Inferior parietal cortex (tissue), 1 donor: ENCODE results near the gene NDC1.
"Not testable (repeated sequence)": the region's sequence is repeated elsewhere in the genome, so short reads cannot be mapped to it uniquely, and the experiment has no call there.

ENCODE experiments used
- DNase-seq: peaks from one replicate; pipeline ENCODE4 v3.0.0-alpha.2; 2016; ENCODE audit errors: extremely low spot score

NDC1 gene

GRCh38 chr1:53763911-53764310 is 74.2 kb downstream of the NDC1 start:
- no peak for DNase-seq

GRCh38 chr1:53763461-53763860 is 74.6 kb downstream of the NDC1 start:
- no peak for DNase-seq

GRCh38 chr1:53760497-53760896 is 77.6 kb downstream of the NDC1 start:
- DNase-seq, result not testable (repeated sequence)

GRCh38 chr1:53755874-53756273 is 82.2 kb downstream of the NDC1 start:
- no peak for DNase-seq

- DNase-seq, result peak; percentile 71
Observed at GRCh38 chr1:53754484-53755312, 83.4 kb downstream of the NDC1 start.

- no peak for DNase-seq
Observed at GRCh38 chr1:53752281-53752680, 85.8 kb downstream of the NDC1 start.

GRCh38 chr1:53747841-53748240 is 90.3 kb downstream of the NDC1 start:
- DNase-seq, result no peak

- no peak for DNase-seq
Observed at GRCh38 chr1:53740621-53741105, 97.4 kb downstream of the NDC1 start.

- DNase-seq, result peak; percentile 71
Observed at GRCh38 chr1:53739109-53739681, 98.9 kb downstream of the NDC1 start, which contains the start of gene GLIS1. Gene GLIS1, minus strand, starts transcription at chr1:53739164. Its CDS starts 1,100 bp downstream, at chr1:53738064.

- DNase-seq, result no peak
Observed at GRCh38 chr1:53738205-53739108, 99.6 kb downstream of the NDC1 start.

GRCh38 chr1:53737648-53738204 is 100.4 kb downstream of the NDC1 start:
- DNase-seq, result no peak

GRCh38 chr1:53736290-53736689 is 101.8 kb downstream of the NDC1 start:
- DNase-seq, result no peak

- no peak for DNase-seq
Observed at GRCh38 chr1:53735681-53736080, 102.4 kb downstream of the NDC1 start.

GRCh38 chr1:53735261-53735660 is 102.8 kb downstream of the NDC1 start:
- DNase-seq, result no peak

GRCh38 chr1:53734650-53735211 is 103.4 kb downstream of the NDC1 start:
- DNase-seq, result no peak

- no peak for DNase-seq
Observed at GRCh38 chr1:53733975-53734649, 104.0 kb downstream of the NDC1 start.

GRCh38 chr1:53733447-53733931 is 104.6 kb downstream of the NDC1 start:
- DNase-seq, result no peak

- DNase-seq, result no peak
Observed at GRCh38 chr1:53732912-53733317, 105.2 kb downstream of the NDC1 start.

- no peak for DNase-seq
Observed at GRCh38 chr1:53732409-53732808, 105.7 kb downstream of the NDC1 start.

- no peak for DNase-seq
Observed at GRCh38 chr1:53731779-53732305, 106.3 kb downstream of the NDC1 start.
